GM18907 (cell line): ENCODE data around the gene TPST2.

Source experiments
- ATAC-seq: cut with Tn5 transposase; IDR thresholded peaks from one replicate; pipeline ENCODE4 v1.9.1; 2021; ENCODE audit warnings: mild to moderate bottlenecking, moderate library complexity; ENCODE audit not compliant: unreplicated experiment

The TPST2 gene

GRCh38 chr22:26503758-26504157 lies 86.2 kb downstream of the TPST2 start:
- ATAC-seq: no peak

GRCh38 chr22:26502688-26503561 lies 87.0 kb downstream of the TPST2 start:
- ATAC-seq: no peak

- no peak for ATAC-seq
Measured at GRCh38 chr22:26501996-26502395, 87.9 kb downstream of the TPST2 start.

DNA sequence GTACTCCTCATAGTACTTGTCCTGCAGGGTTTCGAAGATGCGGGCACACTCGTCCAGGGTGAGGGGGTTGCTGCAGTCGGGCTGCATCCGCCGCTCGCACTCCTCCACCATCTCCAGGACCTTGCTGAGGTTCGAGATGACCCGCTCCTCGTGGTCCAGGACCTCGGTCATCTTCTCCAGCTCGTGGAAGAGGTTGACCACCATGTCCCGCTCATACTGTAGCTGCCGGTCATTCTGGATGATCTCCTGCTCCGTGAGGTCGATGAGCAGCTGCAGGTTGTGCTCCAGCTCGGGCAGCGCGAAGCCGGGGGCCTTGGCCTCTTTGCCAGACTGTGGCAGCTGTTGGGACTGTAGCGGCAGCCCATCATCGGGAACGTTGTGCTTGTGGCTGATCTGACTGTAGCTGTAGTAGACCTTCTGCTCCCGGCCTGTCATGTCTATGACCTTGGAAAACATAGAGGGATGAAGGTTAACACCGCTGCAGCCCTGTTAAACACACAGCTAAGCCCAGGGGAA lies 90.7 kb downstream of the TPST2 start:
- ATAC-seq: no peak

DNA sequence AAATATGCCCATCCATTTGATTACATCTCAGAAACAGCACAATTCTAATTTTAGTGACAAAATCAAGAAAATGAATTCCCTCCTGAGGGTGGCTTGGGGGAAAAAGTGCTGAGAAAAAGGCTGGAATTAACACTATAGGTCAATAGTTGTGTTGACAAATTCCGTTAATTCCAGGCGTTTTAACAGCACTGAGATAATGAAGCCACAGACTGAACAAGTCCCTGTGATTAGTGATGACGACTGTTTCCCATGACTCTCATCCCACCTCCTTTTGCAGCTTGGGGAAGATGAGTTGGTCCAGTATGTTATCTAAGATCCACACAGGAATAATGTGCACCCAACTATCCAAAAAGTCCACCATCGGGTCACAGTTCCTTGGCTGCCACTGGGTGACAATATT lies 93.5 kb downstream of the TPST2 start:
- no peak for ATAC-seq

DNA sequence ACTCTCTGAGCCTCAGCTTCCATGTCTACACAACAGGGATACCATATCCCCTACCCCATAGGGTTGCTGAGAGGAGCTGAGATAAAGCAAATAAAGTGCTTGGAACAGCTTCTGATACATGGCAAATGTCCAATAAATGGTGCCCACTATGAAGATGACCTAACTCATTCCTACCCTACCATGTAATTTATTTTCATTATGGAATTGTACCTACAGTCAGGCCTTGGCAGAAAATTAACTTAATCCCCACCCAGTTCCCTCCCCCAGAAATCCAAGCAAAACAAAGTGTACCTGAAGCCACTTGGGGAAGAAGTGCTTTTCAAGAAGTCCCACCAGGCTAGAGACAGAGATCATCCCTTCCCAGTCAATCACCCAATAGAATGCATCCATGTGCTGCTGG lies 95.4 kb downstream of the TPST2 start:
- ATAC-seq: no peak

DNA sequence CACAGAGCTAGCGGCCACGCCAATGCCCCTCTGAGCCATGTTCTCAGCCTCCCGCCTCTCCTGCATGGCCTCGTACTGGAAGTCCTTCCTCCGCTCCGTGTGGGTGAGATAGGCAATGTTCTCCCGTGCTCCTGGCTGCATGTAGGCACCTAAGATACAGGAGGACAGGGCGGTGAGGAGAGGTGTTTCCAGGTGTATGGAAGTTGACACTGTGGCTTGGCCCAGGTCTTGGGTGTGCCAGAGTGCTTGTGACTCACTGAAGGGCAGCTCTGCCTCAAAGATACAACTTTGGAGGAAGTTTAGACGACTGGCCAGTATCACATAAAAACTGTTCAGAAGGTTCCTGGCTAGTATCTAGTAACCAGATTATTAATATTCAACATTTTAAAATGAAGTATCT lies 97.7 kb downstream of the TPST2 start:
- ATAC-seq: no peak

DNA sequence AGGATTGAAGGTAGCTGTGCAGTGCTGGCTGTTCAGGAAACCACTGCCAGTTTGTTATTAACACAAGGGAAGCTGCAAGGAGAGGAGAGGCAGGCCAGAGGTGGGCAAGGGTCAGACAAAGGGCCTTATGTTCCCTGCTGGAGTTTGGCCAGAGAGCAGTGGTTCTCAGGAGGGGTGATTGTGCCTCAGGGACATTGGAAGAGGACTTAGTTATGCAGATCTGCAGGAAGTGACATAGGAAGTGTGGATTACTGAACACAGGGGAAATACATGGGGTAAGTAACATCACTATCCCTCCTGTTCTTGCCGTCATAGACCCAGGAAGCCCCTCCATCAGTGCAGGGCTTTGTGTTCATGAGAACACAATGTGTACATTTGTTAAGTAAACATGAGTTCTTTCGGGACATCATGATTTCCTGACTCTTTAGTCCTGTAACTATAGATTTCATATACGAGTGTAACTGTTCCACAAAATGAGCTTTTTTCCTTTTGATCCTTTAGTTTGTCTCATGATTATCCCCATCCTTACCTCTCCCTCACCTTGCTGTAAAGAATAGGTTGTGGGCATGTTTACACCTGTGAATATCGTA lies 100.4 kb downstream of the TPST2 start:
- no peak for ATAC-seq

DNA sequence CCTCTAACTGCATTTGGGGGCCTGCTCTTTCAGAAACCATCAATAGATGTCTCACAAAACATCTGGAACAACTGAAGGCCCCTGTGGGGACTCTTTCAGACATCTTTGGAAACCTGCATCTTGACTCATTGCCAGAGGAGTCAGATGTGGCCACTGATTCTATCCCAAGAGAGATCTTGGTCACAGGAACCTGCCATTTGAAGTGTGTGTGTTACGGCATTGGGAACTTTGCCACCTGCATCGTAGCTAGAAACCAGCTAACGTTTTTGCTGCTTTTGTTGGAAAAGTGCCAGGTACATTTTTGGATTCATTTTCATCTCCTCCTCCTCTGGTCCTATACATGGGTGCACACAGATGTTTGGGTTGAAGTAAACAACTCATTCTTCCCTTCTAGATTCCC lies 101.9 kb downstream of the TPST2 start:
- ATAC-seq: no peak

GRCh38 chr22:26486394-26486793 lies 103.5 kb downstream of the TPST2 start:
- ATAC-seq: no peak

GRCh38 chr22:26485806-26486390 lies 104.0 kb downstream of the TPST2 start:
- ATAC-seq: no peak

DNA sequence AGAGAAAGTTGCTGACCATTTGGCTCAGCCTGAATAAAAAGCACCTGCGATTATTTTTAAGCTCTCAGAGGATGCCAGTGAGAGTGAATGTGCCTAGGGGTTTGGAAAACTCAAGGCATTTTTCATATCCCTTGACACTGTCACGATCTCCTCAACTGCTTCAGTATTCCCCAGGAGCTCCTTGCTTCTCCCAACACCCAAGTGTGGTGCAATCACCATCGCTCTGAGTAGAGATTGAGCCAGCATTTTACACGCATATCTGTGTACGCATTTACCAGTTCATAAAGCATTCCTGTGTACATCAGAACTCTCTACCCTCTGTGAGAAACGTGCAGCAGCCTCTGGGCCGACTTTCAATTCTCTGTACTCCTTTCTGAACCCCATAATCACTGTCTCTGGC lies 104.9 kb downstream of the TPST2 start:
- no peak for ATAC-seq

- no peak for ATAC-seq
Measured at GRCh38 chr22:26484360-26484706, 105.6 kb downstream of the TPST2 start.

GRCh38 chr22:26483439-26484359 lies 106.2 kb downstream of the TPST2 start, which contains the start of the genes HPS4 and SRRD:
HPS4 (minus strand) TSS chr22:26483783; CDS start chr22:26481762, 2,021 bp downstream.
SRRD (plus strand) TSS chr22:26483877; CDS start chr22:26483891, 14 bp downstream.
- ATAC-seq: peak; percentile 68

DNA sequence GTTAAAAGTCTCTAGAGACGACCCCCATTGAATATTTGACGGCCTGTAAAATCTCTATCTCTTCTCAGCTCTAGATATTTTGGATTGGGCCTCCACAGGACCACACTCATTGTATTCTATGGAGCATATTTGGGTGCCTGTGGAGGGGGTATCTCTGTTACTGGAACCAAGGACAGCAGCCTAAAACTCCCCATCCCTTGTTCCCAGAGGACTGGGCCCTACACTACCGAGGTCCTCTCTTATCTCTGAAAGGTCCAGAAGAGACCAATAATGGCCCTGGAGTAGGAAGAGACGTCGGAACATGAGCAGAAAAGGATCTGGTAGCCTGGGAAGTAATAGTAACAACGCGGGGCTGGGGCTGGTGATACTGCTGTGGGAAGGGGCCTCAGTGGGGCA lies 106.9 kb downstream of the TPST2 start:
- peak; percentile 15 for ATAC-seq

DNA sequence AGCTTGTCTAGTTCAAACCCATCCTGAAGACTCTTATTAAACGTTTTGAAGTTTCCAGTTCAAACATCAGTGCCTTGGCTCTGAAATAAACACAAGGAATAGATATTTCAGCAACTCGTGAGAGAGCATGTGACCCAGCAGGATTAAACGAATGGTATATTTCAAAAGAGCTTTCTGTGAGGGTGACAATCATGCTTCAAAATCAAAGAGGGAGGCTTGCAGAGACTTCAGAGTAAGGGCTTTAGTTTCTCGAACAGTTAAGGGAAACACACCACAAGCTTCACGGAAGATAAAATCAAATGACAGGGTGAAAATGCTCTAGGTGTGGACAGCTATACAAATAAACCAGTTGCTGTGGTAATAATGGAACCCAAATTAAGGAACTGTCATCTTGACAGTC lies 107.8 kb downstream of the TPST2 start:
- ATAC-seq: no peak

DNA sequence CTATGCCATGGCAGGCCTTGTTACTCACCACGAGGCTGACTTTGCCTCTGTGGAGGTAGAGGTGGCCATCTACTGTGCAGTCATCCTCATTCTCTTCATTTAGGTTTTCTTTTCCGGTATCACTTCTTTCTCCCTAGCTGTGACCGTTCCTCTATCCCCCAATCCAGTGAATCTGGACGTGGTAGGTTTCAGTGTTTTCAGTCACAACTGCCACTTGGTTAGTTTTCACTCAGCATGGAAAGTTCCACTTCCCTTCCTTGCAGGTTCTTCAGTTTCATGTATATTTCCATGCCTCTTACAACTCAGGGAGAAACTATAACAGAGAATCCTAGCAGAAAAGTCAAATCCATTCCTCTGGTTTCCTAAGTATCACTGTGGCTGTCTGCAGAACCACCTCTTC lies 108.2 kb downstream of the TPST2 start:
- no peak for ATAC-seq

DNA sequence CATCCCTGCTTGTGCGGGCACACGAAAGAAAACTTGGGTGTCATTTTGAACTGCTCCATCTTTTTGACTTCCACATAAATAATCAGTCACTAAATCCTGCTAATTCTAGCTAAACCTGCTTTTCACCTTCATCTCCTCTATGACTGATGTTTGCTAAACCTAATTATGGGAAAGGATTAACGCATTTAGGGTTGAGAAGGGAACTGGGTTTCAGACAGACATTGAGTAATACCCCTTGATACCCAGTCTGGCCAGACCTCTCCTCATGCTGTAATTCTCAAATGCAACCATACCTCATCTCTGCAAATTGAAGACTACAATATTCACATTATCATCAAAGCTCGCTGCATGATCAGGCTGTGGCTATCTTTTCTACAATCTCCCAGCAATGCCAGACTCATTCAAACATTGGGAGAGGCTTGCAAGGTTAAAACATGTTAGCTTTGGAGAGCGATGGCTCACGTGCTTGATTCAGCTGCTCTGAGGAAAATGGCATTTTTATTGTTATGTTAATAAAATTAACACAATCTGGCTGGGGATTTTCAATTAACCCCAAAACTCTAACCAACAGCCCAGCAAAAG lies 108.7 kb downstream of the TPST2 start:
- ATAC-seq: no peak

DNA sequence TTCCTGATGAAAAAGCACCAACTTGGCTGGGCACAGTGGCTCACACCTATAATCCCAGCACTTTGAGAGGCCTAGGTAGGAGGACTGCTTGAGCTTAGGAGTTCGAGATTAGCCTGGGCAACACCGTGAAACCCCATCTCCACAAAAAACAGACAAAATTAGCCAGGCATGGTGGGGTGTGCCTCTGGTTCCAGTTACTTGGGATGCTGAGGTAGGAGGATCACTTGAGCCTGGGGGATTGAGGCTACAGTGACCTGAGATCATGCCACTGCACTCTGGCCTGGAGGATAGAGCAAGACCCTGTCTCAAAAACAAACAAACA lies 109.4 kb downstream of the TPST2 start:
- no peak for ATAC-seq

GRCh38 chr22:26479792-26480610 lies 109.9 kb downstream of the TPST2 start:
- no peak for ATAC-seq
